NCI-H2196 (cell line): ENCODE measurements around the gene SFT2D3.
A peak's percentile ranks its signal among the peaks of the same experiment; 100 is the strongest.

ENCODE experiments used
- DNase-seq: peaks from one replicate; lab custom pipeline; 2025; ENCODE audit not compliant: unreplicated experiment; lab: John Stamatoyannopoulos, UW

The SFT2D3 gene

GRCh38 chr2:127701193-127701650 lies at the start of gene SFT2D3:
Gene SFT2D3 (plus strand): TSS chr2:127701497. CDS start chr2:127701529, 32 bp downstream.
- peak; percentile 90 for DNase-seq

- DNase-seq, result no peak
These were observed 49.2 kb upstream of the SFT2D3 start for GRCh38 chr2:127651971-127652550.

GRCh38 chr2:127652786-127653357 lies 48.4 kb upstream of the SFT2D3 start:
- no peak for DNase-seq

GRCh38 chr2:127653421-127654083 lies 47.7 kb upstream of the SFT2D3 start:
- no peak for DNase-seq

GRCh38 chr2:127654084-127654837 lies 47.0 kb upstream of the SFT2D3 start:
- no peak for DNase-seq

GRCh38 chr2:127654838-127655175 lies 46.5 kb upstream of the SFT2D3 start:
- no peak for DNase-seq

- no peak for DNase-seq
These were observed 45.9 kb upstream of the SFT2D3 start for GRCh38 chr2:127655209-127656073.

- no peak for DNase-seq
These were observed 44.6 kb upstream of the SFT2D3 start for GRCh38 chr2:127656569-127657231.

GRCh38 chr2:127657232-127657595 lies 44.1 kb upstream of the SFT2D3 start:
- no peak for DNase-seq

- DNase-seq, result no peak
These were observed 43.2 kb upstream of the SFT2D3 start for GRCh38 chr2:127658146-127658545.

GRCh38 chr2:127658641-127659407 lies 42.5 kb upstream of the SFT2D3 start:
- DNase-seq, result no peak

- no peak for DNase-seq
These were observed 41.6 kb upstream of the SFT2D3 start for GRCh38 chr2:127659408-127660290.

GRCh38 chr2:127660291-127660578 lies 41.1 kb upstream of the SFT2D3 start:
- no peak for DNase-seq

GRCh38 chr2:127661072-127661649 lies 40.1 kb upstream of the SFT2D3 start:
- no peak for DNase-seq

- DNase-seq, result no peak
These were observed 39.3 kb upstream of the SFT2D3 start for GRCh38 chr2:127661949-127662510.

GRCh38 chr2:127662937-127663565 lies 38.2 kb upstream of the SFT2D3 start:
- no peak for DNase-seq

- no peak for DNase-seq
These were observed 37.7 kb upstream of the SFT2D3 start for GRCh38 chr2:127663566-127664064.
